Activated CD8-positive, alpha-beta T cell treated with anti-CD3 and anti-CD28 coated beads for 36 hours (primary cell): ENCODE results near the gene RADIL. TPM values are rescaled to one million over a fixed set of nuclear protein-coding genes. Genes with fewer than 3 reads are reported as not detected.
"Not testable (repeated sequence)": the region's sequence is repeated elsewhere in the genome, so short reads cannot be mapped to it uniquely, and the experiment has no call there.

Experiments used
- ATAC-seq: fragments of 200-7000 bp; cut with Tn5 transposase; one replicate; pipeline ENCODE4 v1.10.0; 2021; ENCODE audit warnings: mild to moderate bottlenecking, moderate library complexity
- CTCF ChIA-PET: fragments of 350-600 bp; sonication (Branson Sonifier 250); formaldehyde crosslinking; loops from one replicate; lab custom pipeline; 2021; ENCODE audit warnings: antibody characterized with exemption; lab: Charles Lee
- POLR2A ChIA-PET: fragments of 350-600 bp; sonication (Branson Sonifier 250); formaldehyde crosslinking; loops from one replicate; lab custom pipeline; 2021; ENCODE audit warnings: antibody characterized with exemption; lab: Charles Lee
- DNase-seq: peaks from one replicate; pipeline ENCODE4 v3.0.0-alpha.2; 2020
- H3K27ac Mint-ChIP-seq: one replicate; pipeline ENCODE4 v1.8.0; 2021; ENCODE audit warnings: mild to moderate bottlenecking, mixed read lengths
- H3K27me3 Mint-ChIP-seq: one replicate; pipeline ENCODE4 v1.8.0; 2021; ENCODE audit warnings: mixed read lengths
- H3K36me3 Mint-ChIP-seq: one replicate; pipeline ENCODE4 v1.8.0; 2021; ENCODE audit warnings: low read depth, mixed read lengths
- H3K4me1 Mint-ChIP-seq: one replicate; pipeline ENCODE4 v1.8.0; 2021; ENCODE audit warnings: low read depth, mixed read lengths
- H3K4me3 Mint-ChIP-seq: one replicate; pipeline ENCODE4 v1.8.0; 2021; ENCODE audit warnings: mild to moderate bottlenecking, moderate library complexity, mixed read lengths
- H3K9me3 Mint-ChIP-seq: one replicate; pipeline ENCODE4 v1.8.0; 2021; ENCODE audit warnings: mixed read lengths
- CTCF ChIP-seq: fragments of 200-600 bp; IDR thresholded peaks from one replicate; pipeline ENCODE4 v1.8.0; 2022; ENCODE audit warnings: antibody characterized with exemption, mild to moderate bottlenecking
- intact Hi-C: fragments of 100-400 bp; cut with micrococcal nuclease; formaldehyde crosslinking; loops from one replicate; pipeline ENCODE4 v1.10.0; 2022
- total RNA-seq, 2 experiments: library from RNA; stranded (reverse); gene quantifications; one replicate each; pipeline ENCODE4 v1.2.3, GENCODE V29; 2021

The RADIL gene
- total RNA-seq, 2 experiments from 2014 or later, result 0.65 to 0.77 TPM

- H3K36me3 Mint-ChIP-seq, result no peaks in the 10 kb centered on the region
- ChIA-PET CTCF (interaction anchor here (1.3 kb wide), 1 partner anchor 8 kb away, joined by 5 read pairs; no protein-coding TSS in a partner anchor), POLR2A (no interaction called here)
- H3K4me3 Mint-ChIP-seq, result no peak overlapping the region
- intact Hi-C loops, result no loop called here
- TF ChIP-seq CTCF, result no peak
- no peaks in the 10 kb centered on the region for H3K27me3 Mint-ChIP-seq
- H3K9me3 Mint-ChIP-seq, result no peaks in the 10 kb centered on the region
- H3K27ac Mint-ChIP-seq, result no peak overlapping the region
- DNase-seq (no peak), ATAC-seq (no peak)
- peaks cover 5% of the 10 kb centered on the region for H3K4me1 Mint-ChIP-seq
Observed at GRCh38 chr7:4805984-4806300, 77.6 kb downstream of the RADIL start.

- CTCF ChIA-PET, result no interaction called here
- Mint-ChIP-seq H3K27me3 (no peaks in the 10 kb centered on the region), H3K4me1 (peaks cover 5% of the 10 kb centered on the region), H3K36me3 (no peaks in the 10 kb centered on the region), H3K27ac (no peak overlapping the region), H3K9me3 (no peaks in the 10 kb centered on the region), H3K4me3 (no peak overlapping the region)
- TF ChIP-seq CTCF, result no peak
- ATAC-seq (no peak), DNase-seq (no peak)
- intact Hi-C loops, result no loop called here
- POLR2A ChIA-PET, result no interaction called here
Observed at GRCh38 chr7:4805110-4805983, 78.2 kb downstream of the RADIL start.

GRCh38 chr7:4803397-4804241 lies 79.9 kb downstream of the RADIL start:
- intact Hi-C loops, result no loop called here
- Mint-ChIP-seq H3K4me1 (no peaks in the 10 kb centered on the region), H3K27me3 (no peaks in the 10 kb centered on the region), H3K9me3 (no peaks in the 10 kb centered on the region), H3K36me3 (no peaks in the 10 kb centered on the region), H3K4me3 (no peak overlapping the region), H3K27ac (no peak overlapping the region)
- ATAC-seq (no peak), DNase-seq (no peak)
- CTCF ChIA-PET, result no interaction called here
- no peak for TF ChIP-seq CTCF
- POLR2A ChIA-PET, result no interaction called here

- intact Hi-C loops, H3K9me3 Mint-ChIP-seq, DNase-seq, POLR2A ChIA-PET, H3K27me3 Mint-ChIP-seq, H3K4me1 Mint-ChIP-seq, ATAC-seq, H3K36me3 Mint-ChIP-seq, CTCF ChIA-PET, H3K27ac Mint-ChIP-seq, H3K4me3 Mint-ChIP-seq: not testable (repeated sequence)
Observed at GRCh38 chr7:4802577-4802976, 80.9 kb downstream of the RADIL start.

- Mint-ChIP-seq H3K4me3 (no peak overlapping the region), H3K9me3 (no peaks in the 10 kb centered on the region), H3K4me1 (no peaks in the 10 kb centered on the region), H3K27me3 (no peaks in the 10 kb centered on the region), H3K27ac (no peak overlapping the region), H3K36me3 (no peaks in the 10 kb centered on the region)
- TF ChIP-seq CTCF, result no peak
- POLR2A ChIA-PET, result no interaction called here
- CTCF ChIA-PET, result no interaction called here
- no peak for ATAC-seq
- intact Hi-C loops, result no loop called here
- no peak for DNase-seq
Observed at GRCh38 chr7:4801839-4802231, 81.7 kb downstream of the RADIL start.
